Measurements from ENCODE around the gene CISTR.
"Not testable (repeated sequence)": the region's sequence is repeated elsewhere in the genome, so short reads cannot be mapped to it uniquely, and the experiment has no call there.

The CISTR gene

DNA sequence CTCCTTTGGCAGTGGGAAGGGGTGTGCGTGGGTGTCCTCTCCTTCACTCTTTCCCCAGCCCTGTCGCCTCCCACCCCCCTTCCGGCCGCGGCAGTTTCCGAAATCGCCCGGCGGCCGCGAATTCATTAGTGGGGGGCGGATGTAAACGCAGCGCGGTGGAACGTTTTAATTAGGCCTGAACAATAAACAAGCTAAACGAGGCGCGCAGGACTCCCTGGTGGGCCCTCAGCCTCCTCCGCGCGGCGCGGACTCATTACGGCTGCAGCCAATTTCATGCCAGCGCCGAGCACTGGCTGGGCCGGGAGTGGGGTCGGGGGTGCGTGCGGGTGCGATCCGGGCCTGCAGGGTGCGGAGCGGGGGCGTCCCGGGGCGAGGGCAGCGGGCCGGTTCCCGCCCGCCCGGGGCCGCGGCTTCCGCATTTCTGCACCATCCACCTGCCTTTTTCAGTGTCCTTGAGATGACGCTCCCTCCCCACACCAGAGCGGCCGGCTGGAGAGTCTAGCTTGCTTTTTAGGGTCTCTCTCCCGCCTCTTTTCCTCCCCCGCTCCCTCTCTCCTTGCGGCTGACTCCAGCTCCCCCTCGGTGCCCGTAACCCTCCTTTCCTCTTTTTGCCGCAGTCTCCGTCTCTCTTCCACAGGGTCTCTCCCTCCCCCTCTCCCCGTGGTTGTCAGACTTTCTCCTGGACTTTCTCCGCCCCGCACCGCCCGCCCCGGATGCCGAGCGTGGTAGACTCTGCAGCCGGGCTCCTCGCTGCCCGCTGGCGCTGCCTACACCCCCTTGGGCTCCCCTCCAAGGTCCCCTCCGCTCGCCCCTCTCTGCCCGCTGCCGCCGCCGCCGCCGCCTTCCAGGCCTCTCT is at the start of gene CISTR:
Gene CISTR, minus strand, starts transcription at position 644 of the 856 bp plus-strand sequence.
- peak; percentile 23 to 53 (median 27) for DNase-seq

DNA sequence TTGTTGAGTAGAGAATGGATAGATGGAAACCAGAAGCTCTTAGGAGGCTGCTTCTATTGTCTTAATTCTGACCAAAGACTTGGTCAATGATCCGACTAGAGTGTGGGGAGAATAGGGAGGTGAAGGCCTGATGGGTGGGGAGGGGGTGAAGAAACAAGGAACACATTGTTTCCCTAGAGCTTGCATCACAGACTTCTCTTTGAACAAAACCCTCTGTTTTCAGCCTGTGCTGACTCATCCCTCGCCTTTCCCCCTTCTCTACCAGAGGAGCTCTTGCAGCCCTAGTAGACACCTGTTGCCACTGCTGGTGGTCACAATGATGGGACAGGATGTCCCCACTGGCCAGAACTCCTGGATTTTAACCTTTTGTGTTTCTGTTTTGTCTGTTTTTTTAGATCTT is 46.8 kb upstream of the CISTR start:
- DNase-seq = no peak

DNA sequence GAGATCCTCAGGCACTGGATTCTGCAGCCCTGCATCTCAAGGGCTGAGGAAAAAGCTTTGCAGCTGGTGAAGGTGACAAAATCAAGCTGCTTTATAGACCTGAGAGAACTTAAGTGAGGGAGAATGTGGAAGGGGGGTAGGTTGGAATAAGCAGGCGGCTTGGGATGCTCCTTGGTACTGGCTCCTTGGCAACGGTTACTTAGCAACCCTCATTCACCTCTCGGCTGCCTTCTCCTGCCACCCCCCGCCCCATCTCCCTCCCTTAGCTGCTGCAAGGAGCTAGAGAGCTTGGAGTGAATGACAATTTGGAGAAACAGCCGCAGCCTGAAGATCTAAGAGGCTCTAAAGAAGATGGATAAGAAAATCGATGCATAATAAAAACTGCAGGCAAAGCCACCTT is 44.1 kb upstream of the CISTR start:
- no peak for DNase-seq

DNA sequence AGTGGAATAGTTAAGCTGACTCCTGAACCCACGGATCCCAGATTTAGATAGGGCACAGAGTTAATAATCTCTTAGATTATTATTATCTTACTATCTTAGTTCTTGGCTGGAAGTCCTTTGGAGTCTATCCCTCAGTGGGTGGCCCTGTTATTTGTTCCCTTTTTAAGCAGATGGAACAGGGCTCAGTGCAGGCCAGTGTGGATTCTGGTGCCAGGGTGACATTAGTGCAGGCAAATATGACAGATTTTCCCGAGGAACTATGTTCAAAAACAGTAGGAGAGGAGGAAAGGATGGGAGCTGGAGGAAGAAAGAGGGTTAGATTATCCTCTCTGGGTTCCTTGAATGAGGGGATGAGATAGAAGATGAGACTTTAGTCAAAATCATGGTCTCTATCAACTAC is 41.4 kb upstream of the CISTR start:
- DNase-seq = no peak

DNA sequence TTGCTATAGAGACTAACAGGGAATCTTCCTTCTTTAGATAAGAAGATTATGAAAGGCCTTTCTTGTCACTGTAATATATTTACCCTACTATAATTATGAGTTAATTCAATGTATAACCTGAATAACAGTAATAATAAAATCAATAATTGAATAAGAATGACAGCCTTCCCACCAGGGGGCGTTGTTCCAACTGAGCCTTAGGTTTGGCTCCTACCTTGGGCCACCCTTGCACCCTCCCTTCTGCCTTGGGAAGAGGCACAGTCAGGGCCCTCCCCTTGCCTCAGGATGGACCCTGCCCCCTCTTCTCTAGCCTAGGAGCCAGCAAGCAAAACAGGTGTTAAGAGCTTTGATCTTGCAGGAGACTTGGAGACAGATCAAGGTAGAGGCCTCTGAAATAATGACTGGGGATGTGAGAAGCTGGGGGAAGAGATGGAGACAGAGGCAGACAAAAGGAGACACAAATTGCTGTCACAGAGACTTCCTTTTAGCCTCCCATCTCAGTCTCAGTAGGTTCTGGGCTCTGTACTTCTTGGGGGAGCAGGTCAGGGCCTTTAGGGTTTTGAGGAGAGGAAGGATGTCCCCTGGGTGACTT is 40.1 kb upstream of the CISTR start:
- peak; percentile 50 to 80 (median 59) for DNase-seq

DNA sequence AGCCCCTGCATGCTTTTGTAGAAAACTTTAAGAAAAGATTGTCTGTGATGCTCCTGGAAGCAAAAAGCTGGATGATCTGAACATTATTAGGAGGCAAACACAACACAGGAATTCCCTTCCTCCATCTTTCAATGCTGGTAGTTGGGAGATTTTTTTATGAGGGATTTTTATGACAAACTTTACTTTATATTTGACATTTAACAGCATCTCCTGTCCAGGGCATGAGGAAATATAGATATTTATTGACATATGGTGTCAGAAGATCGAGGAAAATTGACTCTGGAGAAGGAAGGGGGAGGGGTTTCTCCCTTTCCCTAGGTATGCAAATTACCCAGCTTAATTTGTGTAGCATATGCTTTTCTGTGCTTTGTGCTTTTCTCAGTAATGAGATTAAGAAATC is 37.8 kb upstream of the CISTR start:
- no peak for DNase-seq

DNA sequence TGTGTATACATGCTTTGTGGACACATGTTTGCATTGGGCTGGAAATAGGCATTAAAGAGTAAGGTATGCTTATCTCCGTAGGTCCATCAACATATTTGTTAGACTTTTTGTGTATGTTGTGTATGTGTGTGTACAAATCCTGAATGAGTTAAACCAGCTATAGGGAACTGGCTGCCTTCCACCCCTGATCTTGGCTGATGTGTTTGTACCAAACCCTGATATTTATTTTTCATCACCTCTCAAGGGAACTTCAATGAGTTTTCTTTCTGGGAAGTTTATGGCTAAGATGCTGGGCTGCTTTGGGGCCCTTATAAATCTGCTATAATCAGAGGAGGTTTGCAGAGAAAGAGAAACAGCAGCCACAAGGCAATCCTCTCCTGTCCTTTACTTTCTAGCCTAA is 37.1 kb upstream of the CISTR start:
- DNase-seq = no peak

DNA sequence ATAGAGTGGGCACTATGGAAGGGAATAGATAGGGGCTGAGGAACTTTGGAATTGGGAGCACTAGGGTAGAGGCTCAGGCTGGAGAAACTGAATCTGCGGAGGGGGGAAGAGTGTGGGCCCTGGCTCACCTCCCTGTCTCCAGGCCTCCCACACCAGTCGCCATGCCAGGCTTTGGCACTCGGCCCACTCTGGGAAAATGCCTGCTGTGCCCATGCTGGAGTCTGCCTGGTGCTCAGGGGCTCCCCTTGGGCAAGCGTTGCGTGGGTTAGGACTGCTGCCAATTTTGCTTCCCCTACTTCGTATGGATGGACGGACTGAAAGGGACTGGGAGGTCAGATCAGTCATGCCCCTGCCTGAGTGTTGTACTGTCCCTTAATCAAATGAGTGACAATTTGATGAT is 34.6 kb upstream of the CISTR start:
- DNase-seq = no peak

DNA sequence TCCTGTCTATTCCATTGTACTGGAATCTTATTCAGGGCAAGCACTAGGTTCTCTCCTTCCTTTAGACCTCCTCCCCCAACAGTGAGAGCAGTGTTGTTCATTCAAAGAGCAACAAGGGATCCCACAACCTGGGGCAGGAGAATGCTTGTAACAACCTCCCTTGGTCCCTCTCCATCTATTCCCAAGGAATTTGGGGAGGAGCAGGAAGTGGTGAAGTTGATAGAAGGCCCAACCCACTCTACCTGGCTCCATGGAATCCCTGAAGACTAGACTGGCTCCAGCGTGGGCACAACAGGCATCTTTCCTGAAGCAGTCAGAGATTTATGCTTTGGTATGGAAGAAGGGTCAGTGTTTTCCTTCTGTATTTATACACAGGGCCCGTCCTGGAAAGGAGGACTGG is 33.4 kb upstream of the CISTR start:
- no peak for DNase-seq

DNA sequence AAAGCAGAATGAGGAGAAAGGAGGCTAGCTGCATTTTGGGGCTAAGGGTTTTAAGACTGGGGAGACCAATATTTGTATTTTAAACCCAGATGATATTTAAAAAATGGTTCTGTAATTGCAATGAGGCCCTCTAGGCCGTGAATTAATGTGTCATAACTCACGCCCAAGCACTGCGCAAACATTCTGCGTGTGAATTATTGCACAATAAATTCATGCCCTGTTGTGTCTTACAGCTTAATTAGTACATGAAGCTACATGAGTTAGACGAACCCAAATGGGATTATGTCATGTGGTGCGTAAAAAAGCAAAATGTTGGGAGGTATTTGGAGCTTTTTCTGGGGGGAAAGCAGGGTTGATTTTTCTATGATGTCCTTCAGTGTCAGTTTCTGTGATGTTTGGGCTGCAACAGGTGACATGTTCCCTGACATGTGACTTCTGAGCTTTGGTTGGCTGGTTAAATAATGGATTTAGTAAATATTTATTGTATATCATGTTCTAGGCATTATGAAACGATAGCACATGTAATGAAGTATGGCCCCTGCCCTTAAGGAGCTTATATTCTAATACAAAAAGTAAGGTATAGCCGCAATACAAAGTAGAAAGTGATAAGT is 30.4 kb upstream of the CISTR start:
- DNase-seq = no peak

DNA sequence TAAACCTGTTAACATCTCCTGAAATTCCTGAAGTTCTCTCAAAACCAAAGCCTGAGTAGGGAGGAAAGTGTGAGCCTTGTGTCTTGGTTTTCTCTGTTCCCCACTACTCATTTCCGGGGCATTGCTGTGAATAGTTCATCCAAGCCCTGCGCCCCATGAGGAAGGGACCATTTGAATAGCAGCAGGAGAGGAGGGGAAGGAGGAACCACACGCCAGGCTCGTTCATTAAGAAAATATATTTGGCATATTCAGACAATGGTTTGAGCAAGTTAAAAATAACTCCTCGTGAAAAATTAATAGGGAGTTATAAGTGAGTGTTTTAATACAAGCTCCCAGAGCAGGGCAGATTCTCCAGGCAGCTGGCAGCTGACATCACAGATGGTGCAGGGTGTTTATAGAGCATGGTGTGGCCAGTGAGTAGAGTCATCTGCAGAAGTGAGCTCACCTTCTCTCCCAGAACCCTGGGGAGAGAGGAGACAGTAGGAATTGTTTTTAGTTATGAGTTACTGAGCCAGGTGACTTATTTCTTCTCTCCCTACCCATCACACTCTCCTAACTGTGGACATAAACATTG is 29.5 kb upstream of the CISTR start:
- no peak for DNase-seq

DNA sequence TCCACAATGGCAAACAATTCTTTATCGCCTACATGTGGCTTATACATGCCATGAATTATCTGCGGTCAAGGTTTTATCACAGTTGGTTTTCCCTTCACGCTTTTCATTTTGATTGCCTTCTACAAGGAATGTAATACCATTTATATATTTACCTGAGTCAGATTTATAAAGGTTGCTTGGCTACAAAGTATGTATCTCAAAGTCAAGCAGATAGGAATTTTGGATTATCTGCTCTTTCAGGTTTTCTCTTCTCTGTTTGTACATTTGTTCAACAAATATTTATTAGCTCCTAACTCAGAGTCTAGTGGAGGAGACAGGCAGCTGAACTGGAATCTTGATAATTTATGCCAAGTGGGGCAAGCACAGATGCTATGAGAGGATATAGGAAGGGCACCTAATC is 28.5 kb upstream of the CISTR start:
- DNase-seq = no peak

DNA sequence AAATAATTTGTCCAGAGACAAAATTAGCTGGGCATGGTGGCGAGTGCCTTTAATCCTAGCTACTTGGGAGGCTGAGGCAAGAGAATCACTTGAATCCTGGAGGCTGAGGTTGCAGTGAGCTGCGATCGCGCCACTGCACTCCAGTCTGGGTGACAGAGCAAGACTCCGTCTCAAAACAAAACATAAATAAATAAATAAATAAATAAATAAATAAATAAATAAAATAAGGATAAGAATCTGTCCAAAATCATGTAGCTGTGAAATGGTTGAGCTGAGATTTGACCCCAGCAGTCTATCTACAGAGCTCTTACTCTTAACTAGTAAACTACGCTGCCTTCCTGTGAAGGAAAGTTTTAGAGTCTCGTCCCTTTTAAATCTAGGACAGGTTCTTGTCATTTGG is 27.9 kb upstream of the CISTR start:
- not testable (repeated sequence) for DNase-seq

DNA sequence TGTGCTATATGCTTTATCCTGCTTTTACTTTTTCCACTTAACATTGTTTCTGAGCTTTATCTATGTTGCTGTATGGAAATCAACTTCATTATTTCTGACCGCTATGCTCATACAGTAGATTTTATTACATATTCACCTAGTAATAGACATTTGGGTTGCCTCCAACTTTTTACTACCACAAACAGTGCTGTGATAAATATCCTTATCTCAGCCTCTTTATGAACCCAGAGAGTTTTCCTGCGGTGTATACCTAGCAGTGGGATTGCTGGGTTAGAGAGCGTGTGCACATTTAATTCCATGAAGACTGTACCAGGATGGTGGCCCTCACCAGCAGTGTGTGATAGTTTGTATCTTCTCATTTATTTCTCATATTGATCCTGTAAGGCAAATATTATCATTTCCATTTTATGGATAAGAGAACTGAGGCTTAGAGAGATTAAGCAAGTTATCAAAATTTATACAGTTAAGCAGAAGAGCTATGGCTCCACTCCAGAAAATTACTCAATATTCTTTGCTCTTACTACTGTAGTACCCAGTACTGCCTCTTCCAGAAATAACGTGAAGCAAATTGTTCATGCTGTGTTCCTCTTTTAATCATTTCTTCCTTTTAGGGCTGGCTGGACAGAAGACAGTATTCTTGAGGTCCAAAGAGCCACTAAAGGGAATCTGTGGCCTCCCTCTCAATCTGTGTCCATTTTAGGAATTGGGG is 26.3 kb upstream of the CISTR start:
- DNase-seq = no peak

DNA sequence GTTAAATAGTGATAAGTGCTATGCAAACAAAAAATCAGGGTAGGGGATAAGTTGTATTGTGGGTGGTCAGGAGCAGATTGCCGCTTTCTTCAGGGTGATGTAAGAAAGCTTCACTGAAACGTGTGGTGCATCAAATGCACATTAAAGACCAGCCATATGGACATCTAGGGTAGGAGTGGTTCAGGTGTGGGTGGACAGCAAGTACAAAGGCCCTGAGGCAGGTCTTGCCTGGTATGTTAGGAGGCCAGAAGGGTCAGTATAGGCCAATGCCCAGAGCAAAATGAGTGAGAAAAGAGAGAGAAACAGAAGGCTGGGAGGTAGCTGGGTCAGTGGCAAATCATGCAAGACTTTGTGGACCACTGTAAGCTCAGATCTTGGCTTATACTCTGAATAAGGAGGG is 25.6 kb upstream of the CISTR start:
- DNase-seq = no peak

DNA sequence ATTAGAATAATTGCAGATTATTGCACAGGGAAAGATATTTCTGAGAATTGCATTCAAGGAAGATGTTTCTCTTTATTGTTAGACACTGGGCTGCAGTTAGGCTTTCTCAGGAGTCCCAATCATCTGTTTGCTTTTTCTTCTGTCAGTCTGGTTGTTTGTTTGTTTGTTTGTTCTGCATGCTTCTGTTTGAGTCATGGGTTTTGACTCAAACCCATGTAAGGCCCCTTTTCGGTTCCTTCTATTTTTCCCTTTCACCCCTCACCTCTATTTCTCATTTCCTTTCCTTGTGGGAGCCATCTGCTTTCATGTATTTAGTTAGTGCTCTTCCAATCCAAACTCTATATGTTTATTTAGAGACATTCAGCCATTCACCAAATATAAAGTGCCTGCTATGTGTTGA is 25.1 kb upstream of the CISTR start:
- DNase-seq = no peak

DNA sequence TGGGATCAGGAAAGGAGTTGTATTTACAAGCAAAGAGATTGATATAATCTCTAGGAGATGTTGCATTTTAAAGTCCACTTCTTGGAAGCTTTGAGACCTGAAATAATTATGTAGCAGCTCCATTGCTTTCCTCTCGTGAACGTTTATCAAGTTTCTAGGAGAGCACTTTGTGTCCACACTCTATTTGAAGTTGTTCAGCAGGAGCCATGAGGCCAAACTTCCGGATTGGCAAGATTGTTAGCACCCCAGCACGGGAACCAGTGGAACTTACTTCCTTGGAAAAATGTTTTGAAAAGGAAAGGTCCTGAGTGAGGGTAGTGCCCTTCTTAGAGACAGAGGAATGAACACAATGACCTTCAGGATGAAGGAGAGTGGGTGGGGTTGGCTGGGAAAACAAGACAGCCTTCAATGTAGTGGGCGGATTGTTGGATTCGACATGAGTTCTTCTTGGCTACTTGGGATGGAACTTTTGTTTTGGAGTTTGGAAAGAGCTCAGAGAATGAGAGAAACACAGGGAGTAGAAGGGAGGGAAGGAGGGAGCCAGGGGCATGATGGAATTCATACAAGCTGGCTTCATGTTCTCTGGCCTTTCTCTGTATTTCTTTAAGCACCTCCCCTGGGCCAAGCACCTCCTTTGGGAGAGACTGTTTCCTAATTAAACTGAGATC is 23.8 kb upstream of the CISTR start:
- DNase-seq = no peak

DNA sequence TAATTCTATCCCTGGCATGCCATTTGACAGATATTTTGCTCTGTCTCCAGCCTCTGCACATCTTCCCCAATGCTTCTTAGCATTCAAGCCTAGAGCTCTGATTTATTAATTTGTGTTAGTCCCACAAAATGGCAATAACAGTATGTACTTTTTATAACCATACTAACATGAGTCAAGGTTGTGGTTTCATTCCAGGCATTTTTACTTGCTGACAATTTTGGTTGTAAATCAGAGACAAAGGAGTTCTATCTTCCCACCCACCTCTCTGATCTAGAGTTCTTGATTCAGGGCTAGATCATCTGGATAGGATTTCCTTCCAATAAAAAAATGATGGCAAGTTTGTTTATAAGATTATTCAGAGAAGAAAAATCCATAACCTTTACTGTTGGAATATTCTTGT is 18.5 kb upstream of the CISTR start:
- no peak for DNase-seq

DNA sequence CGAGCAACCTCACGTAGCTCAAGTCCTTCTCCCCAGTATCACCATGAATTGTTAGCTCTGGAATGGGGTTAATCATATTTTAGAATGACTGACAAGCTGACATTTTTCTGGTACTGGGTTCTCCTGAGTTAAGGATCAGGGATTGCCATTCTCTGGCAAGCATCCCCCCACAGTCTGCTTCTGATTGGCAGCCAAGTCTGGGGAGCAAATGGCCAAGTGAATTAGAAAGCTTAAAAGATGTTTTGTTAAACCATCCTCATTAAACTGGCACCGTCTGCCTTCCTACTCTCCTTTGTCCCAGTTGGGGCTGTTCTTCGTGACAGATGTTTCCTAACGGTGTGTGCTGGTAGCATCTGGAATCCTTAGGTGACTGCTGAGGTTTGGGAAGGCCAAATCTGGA is 17.2 kb upstream of the CISTR start:
- no peak for DNase-seq

DNA sequence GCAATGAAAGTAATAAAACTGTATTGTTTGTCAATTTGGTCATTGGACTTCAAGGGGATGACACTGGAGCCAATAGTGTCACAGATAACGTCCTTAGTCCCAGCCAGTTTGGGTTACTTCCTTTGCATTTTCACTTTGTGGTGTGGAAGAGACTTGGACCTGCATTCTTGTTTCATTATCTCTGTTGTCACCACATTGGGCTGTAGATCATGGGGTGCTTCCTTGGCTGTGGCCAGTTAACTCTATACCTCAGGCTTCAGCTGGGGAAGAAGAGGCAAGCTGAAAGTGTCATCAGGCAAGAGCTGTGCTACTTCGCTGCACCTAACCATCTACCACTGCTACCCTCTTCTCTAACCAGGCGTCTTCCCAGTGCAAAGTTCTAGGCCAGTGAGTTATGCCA is 15.1 kb upstream of the CISTR start:
- no peak for DNase-seq

DNA sequence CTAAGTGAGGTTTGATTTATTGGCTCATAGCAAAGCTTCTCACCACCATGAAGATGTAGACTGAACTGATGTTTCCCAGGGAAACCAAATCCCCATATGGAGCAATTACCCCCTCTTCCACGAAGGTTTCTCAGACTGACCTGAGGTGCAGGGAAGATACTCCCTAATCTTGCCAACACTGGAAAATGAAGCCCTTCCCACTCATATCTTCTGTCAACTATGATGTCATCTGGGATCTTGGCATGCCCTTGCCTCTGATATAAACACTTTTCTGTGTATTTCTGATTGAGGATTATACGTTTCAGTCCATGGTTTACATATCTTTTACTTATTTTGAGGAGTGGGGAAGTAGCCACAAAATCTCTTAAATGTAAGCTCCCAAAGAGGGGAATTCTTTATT is 14.1 kb upstream of the CISTR start:
- no peak for DNase-seq

DNA sequence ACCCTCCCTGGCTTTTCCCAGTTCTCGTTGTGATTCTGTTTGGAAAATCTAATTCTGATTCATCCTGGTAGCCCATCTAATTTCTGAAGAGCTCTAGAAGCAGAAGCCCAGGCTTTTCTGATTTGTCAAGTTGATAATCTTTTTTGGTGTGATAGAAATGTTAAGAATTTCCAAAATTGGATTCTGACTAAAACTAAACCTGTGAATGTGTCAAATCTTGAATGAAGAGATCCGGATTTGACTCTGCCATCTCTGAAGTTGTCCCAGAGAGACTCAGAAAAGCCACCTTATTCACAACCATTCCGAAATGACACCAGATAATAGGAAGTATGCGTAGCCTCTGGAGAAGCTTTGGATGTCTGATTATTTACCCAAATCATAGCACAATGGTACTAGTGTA is 12.8 kb upstream of the CISTR start:
- no peak for DNase-seq

DNA sequence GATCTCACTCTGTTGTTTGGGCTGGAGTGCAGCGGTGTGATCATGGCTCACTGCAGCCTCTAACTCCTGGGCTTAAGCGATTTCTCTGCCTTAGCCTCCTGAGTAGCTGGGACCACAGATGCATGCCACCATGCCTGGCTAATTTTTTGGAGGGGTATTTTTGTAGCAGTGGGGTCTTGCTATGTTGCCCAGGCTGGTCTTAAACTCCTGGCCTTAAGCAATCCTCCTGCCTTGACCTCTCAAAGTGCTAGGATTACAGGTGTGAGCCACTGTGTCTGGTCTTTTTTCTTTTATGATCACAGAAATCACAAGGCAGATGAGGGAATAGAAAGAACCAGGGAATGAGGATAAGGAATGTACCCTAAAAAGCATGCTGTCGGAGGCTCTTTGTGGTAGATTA is 11.0 kb upstream of the CISTR start:
- not testable (repeated sequence) for DNase-seq
